Kidney epithelial cell (primary cell): ENCODE results near the gene PIK3AP1. TPM values are rescaled to one million over a fixed set of nuclear protein-coding genes. Genes with fewer than 3 reads are reported as not detected.
A peak's percentile ranks its signal among the peaks of the same experiment; 100 is the strongest.

ENCODE experiments used
- DNase-seq: peaks from one replicate; pipeline ENCODE4 v3.0.0-alpha.2; 2010; ENCODE audit warnings: low read depth
- H3K27me3 ChIP-seq: 2 replicates; pipeline ENCODE4 v1.6.0; 2011; ENCODE audit warnings: low read length; ENCODE audit not compliant: control insufficient read depth, insufficient read depth
- H3K36me3 ChIP-seq: 2 replicates; pipeline ENCODE4 v1.5.1; 2011; ENCODE audit warnings: low read length; ENCODE audit not compliant: control insufficient read depth, insufficient read depth
- H3K4me3 ChIP-seq: 2 replicates; pipeline ENCODE4 v1.5.1; 2011; ENCODE audit warnings: low read depth, mild to moderate bottlenecking, control low read depth, low read length
- CTCF ChIP-seq: IDR thresholded peaks from 2 replicates; pipeline ENCODE4 v1.5.1; 2011; ENCODE audit warnings: mild to moderate bottlenecking, moderate library complexity, low read length, control low read depth, inconsistent platforms; ENCODE audit not compliant: insufficient read depth, poor library complexity, severe bottlenecking
- total RNA-seq: library from RNA; depleted of rRNA; stranded (reverse); fragments of >200 nt; gene quantifications from 2 replicates; pipeline ENCODE4 v1.2.3, GENCODE V29; 2015

The PIK3AP1 gene
- total RNA-seq, 1 donor from 2014 or later: 8.9 TPM

- peak; percentile 18 for DNase-seq
These were observed 29.3 kb downstream of the PIK3AP1 start for GRCh38 chr10:96690755-96691730.

GRCh38 chr10:96688789-96689188 is 31.5 kb downstream of the PIK3AP1 start:
- Histone ChIP-seq H3K36me3 (no peaks in the 10 kb centered on the region), H3K4me3 (no peak overlapping the region), H3K27me3 (no peaks in the 10 kb centered on the region)
- DNase-seq: no peak
- TF ChIP-seq CTCF: no peak

More at GRCh38 chr10:96690755-96691730, 29.3 kb downstream of the PIK3AP1 start:
- H3K4me3 ChIP-seq: no peak overlapping the region
- no peak for TF ChIP-seq CTCF
- no peaks in the 10 kb centered on the region for H3K27me3 ChIP-seq
- H3K36me3 ChIP-seq: no peaks in the 10 kb centered on the region

- Histone ChIP-seq H3K36me3 (no peaks in the 10 kb centered on the region), H3K4me3 (no peak overlapping the region), H3K27me3 (no peaks in the 10 kb centered on the region)
- no peak for TF ChIP-seq CTCF
- no peak for DNase-seq
These were observed 32.8 kb downstream of the PIK3AP1 start for GRCh38 chr10:96687317-96688012.

- TF ChIP-seq CTCF: no peak
- DNase-seq: no peak
- Histone ChIP-seq H3K36me3 (no peaks in the 10 kb centered on the region), H3K4me3 (no peak overlapping the region), H3K27me3 (no peaks in the 10 kb centered on the region)
These were observed 33.8 kb downstream of the PIK3AP1 start for GRCh38 chr10:96686514-96686913.

- Histone ChIP-seq H3K27me3 (no peaks in the 10 kb centered on the region), H3K36me3 (no peaks in the 10 kb centered on the region), H3K4me3 (no peak overlapping the region)
- TF ChIP-seq CTCF: no peak
- no peak for DNase-seq
These were observed 35.0 kb downstream of the PIK3AP1 start for GRCh38 chr10:96685306-96685705.
